ENCODE measurements around the gene IL1RL2.

DNA sequence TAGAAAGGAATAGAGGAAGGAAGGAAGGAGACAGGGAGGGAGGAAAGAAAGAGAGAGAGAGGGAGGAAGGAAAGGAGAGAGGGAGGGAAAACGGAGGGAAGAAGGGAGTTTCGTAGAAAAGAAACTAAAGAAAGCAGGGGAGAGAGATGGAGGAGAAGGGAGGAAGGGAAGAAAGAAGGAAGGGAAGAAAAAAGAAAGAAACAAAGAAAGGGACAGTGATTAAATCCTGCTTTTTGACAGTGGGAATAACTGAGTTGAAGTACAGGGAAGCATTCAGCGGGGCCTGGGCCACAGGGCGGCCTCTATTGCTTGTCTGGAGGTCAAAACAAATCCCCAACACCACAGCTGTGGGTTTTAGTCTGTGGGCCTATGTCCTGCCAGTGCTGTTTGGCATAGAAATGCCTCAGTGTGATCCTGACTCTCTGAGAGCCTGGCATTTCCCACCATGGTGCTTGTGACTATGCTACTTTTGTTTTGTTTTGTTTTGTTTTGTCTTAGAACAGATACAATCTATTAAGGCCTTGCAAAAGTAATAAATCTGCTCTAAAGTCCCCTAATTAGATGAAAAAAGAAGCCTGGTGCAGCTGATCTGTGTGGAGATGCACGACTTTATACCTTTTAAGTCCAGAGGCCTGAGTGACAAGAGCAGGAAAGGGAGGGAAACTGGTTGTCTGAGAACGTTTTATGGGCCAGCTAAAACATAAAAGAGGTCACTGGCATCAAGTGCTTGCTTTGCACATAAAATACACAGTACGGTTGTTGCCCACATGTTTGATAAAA lies 40.0 kb downstream of the IL1RL2 start:
- TF ChIP-seq GABPA (IDR thresholded peaks at IDR 0.05; ENCODE audit: borderline replicate concordance, insufficient read depth, low read length) (no peak), TCF12 (IDR thresholded peaks at IDR 0.05; ENCODE audit: low read depth, low read length) (no peak), HDAC2 (IDR thresholded peaks at IDR 0.05; ENCODE audit: borderline replicate concordance in 1 of 2, low read depth in 2 of 2, low read length in 2 of 2) (no peak), POLR2AphosphoS5 (IDR thresholded peaks at IDR 0.05; ENCODE audit: low read depth, low read length) (no peak), CEBPB (IDR thresholded peaks at IDR 0.05; ENCODE audit: low read depth, low read length) (no peak), POLR2A (IDR thresholded peaks at IDR 0.05; ENCODE audit: control extremely low read depth in 1 of 2, low read depth in 2 of 2, low read length in 2 of 2) (no peak), RAD21 (IDR thresholded peaks at IDR 0.05 in 1 of 2, conservative IDR thresholded peaks at IDR 0.05 in 1 of 2; ENCODE audit: low read depth in 2 of 2, low read length in 2 of 2) (no peak)
- TF ChIP-seq, protein P1, sequence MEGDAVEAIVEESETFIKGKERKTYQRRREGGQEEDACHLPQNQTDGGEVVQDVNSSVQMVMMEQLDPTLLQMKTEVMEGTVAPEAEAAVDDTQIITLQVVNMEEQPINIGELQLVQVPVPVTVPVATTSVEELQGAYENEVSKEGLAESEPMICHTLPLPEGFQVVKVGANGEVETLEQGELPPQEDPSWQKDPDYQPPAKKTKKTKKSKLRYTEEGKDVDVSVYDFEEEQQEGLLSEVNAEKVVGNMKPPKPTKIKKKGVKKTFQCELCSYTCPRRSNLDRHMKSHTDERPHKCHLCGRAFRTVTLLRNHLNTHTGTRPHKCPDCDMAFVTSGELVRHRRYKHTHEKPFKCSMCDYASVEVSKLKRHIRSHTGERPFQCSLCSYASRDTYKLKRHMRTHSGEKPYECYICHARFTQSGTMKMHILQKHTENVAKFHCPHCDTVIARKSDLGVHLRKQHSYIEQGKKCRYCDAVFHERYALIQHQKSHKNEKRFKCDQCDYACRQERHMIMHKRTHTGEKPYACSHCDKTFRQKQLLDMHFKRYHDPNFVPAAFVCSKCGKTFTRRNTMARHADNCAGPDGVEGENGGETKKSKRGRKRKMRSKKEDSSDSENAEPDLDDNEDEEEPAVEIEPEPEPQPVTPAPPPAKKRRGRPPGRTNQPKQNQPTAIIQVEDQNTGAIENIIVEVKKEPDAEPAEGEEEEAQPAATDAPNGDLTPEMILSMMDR (IDR thresholded peaks at IDR 0.05; ENCODE audit: control extremely low read depth in 1 of 3, insufficient read depth in 1 of 3, low read depth in 1 of 3, low read length in 3 of 3), result no peak
- TF ChIP-seq, protein P2, sequence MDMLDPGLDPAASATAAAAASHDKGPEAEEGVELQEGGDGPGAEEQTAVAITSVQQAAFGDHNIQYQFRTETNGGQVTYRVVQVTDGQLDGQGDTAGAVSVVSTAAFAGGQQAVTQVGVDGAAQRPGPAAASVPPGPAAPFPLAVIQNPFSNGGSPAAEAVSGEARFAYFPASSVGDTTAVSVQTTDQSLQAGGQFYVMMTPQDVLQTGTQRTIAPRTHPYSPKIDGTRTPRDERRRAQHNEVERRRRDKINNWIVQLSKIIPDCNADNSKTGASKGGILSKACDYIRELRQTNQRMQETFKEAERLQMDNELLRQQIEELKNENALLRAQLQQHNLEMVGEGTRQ (IDR thresholded peaks at IDR 0.05; ENCODE audit: low read length), result no peak
